A549 treated with AZD2906 at 1 μM for 4 hours (cell line): ENCODE data around the gene CCL8. TPM values are rescaled to one million over a fixed set of nuclear protein-coding genes. Genes with fewer than 3 reads are reported as not detected.

Source experiments
- total RNA-seq: library from RNA; stranded (reverse); fragments of 200-300 nt; extraction: Qiagen RNA extraction; gene quantifications from 5 replicates; pipeline ENCODE4 v1.2.3, GENCODE V29; 2022

The CCL8 gene
- not detected in 5 replicates for total RNA-seq

DNA sequence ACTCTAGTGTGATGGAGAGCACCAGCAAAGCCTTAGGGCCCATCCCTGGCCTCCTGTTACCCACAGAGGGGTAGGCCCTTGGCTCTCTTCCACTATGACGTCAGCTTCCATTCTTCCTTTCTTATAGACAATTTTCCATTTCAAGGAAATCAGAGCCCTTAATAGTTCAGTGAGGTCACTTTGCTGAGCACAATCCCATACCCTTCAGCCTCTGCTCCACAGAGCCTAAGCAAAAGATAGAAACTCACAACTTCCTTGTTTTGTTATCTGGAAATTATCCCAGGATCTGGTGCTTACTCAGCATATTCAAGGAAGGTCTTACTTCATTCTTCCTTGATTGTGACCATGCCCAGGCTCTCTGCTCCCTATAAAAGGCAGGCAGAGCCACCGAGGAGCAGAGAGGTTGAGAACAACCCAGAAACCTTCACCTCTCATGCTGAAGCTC is at the start of gene CCL8:
CCL8 (plus strand) TSS at position 397 of the 445 bp plus-strand sequence. CDS start 67 bp downstream, outside the sequence.

DNA sequence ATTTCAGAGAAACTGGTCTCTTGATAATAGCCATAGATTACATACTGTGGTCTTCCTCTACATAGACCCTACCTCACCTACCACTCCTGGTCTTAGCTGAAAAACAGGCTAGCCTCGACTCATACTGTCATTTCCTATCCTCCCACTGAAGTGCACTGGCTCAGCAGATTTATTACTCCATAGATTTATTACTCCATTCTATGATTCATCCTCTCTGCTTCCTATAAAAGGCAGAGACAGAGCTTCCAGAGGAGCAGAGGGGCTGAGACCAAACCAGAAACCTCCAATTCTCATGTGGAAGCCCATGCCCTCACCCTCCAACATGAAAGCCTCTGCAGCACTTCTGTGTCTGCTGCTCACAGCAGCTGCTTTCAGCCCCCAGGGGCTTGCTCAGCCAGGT is 49.3 kb upstream of the CCL8 start, which contains the start of gene CCL7:
CCL7 (plus strand) TSS at position 253 of the 400 bp plus-strand sequence; CDS start at position 323, 70 bp downstream.

DNA sequence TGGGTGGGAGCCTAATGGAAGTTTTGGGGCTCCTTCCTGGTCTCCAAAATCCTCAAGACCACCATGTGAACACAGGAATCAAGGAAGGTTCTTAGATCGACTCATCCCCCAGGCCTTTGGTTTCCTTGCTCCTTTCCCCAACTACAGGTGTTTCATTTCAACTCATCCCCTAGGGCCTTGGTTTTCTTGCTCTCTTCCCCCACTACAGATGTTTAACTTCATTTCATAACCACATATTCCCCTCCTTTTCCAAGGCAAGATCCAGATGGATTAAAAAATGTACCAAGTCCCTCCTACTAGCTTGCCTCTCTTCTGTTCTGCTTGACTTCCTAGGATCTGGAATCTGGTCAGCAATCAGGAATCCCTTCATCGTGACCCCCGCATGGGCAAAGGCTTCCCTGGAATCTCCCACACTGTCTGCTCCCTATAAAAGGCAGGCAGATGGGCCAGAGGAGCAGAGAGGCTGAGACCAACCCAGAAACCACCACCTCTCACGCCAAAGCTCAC is 33.9 kb upstream of the CCL8 start, which contains the start of gene CCL11:
CCL11 (plus strand) TSS at position 457 of the 507 bp plus-strand sequence. CDS start 67 bp downstream, outside the sequence.

DNA sequence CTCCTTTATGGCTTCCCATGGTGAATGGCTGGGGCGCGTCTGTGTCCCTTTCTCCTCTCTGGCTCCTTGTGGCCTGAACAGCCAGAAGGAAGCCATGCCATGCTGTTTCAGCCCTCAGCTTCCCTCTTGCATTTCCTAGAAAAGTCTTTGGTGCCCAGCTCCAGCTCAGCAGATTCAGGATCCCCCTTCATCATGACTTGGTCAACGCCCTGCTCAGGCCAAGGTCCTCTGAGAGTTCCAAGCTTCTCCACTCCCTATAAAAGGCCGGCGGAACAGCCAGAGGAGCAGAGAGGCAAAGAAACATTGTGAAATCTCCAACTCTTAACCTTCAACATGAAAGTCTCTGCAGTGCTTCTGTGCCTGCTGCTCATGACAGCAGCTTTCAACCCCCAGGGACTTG is 37.0 kb downstream of the CCL8 start, which contains the start of gene CCL13:
CCL13 (plus strand) TSS at position 287 of the 400 bp plus-strand sequence; CDS start at position 334, 47 bp downstream.

DNA sequence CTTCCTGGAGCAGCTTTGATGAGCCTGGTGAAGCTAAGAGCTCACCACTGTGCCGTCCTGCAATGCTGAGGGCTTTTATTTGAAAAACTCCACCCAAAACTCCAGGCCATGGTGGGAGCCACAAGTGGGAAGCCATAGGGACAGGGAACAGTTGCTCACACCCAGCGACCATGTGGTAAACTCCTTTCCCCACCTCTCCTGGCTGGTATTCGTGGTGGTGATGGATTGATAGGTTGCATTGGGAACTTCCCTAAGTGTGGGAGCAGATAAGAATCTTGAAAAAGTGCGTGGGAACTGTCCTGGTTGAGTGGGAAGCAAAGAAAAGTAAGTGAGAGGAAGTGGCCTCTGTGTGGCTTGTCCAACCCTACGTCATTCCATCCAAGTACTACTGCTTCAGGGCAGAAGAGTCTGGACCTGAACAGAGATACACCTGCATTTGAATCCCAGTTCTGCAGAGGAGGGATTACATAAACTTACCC is 44.0 kb downstream of the CCL8 start, which contains the start of gene CCL1:
CCL1 (minus strand) TSS at position 51 of the 479 bp plus-strand sequence. CDS start 72 bp downstream, outside the sequence.

Other genes starting within 250 kb of the CCL8 start
- 5.7 to 7.7 TPM (median 5.8 TPM) in 5 replicates for gene CCL2, start 64.2 kb upstream of the CCL8 start, total RNA-seq
- 0.11 to 0.25 TPM (median 0.22 TPM) in 5 replicates for gene CCL7, start 49.2 kb upstream of the CCL8 start, total RNA-seq
- gene CCL11, start 33.7 kb upstream of the CCL8 start, total RNA-seq: not detected in 5 replicates
- not detected in 5 replicates for gene CCL13, start 37.0 kb downstream of the CCL8 start, total RNA-seq
- not detected in 5 replicates for gene CCL1, start 43.8 kb downstream of the CCL8 start, total RNA-seq